Limb (tissue), 2 donors: Measurements from ENCODE around the gene HDAC7.
A peak's percentile ranks its signal among the peaks of the same experiment; 100 is the strongest.

Experiments used
- DNase-seq, 2 donors: peaks; one replicate each; pipeline ENCODE4 v3.0.0-alpha.2; 2016; ENCODE audit errors: extremely low spot score in 2 of 2

Gene HDAC7

DNA sequence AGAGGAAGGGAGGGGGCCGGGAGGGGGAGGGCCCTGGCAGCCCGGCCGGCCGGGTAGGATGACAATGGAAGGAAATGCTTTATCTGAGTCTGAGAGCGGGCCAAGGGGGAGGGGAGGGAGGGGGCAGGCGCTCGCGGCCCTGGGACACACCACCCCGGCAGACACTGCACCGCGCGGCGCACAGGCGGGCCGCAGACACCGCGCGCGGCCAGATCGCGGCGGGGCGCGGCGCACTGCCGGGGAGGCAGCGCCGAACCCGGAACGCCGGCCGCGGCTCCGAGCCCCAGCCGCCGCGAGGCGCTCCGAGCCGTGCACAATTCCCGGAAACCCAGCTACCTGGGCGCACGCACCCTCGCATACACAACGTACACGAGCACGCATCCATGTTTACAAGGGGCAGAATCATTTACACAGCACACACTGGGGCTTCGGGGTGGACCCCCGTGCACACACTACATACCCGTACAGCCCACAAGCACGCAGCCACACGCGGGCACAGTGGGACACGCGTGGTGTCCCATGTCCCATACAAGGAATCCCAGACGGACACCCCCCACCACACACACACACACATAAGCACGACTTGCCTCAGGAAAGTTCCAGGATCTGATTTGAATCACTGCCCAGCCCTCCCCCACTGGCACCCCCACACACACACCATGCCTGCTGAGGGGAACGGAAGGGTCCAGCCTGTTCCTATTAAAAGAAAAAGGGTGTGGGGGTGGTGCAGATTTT, at the start of gene HDAC7:
HDAC7 (minus strand) TSS at position 8 of the 735 bp plus-strand sequence. CDS start 118 bp downstream, outside the sequence.
- peak; percentile 77 to 89 for DNase-seq

DNA sequence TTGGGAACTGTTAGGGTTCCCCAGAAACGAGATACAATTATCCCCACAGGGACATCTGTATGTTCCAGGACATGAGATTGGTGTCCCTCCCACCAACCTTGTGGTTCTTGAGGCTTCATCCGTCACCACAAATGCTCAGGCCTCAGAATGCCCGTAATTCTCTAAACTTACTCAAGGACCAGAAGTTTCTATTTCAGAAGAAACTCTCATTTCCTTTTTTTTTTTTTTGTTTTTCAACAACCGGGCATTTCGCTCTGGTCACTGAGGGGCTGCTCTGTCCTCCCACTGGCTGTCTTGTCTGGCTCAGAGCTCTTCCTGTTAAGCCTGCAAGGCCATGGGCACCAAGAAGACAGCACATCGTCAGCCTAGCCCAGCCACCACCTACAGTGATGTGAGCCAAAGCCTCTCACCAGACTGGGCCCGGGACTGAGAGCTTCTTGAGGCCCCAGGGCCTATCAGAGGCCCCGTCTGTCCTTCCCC, 48.9 kb upstream of the HDAC7 start:
- no peak for DNase-seq

DNA sequence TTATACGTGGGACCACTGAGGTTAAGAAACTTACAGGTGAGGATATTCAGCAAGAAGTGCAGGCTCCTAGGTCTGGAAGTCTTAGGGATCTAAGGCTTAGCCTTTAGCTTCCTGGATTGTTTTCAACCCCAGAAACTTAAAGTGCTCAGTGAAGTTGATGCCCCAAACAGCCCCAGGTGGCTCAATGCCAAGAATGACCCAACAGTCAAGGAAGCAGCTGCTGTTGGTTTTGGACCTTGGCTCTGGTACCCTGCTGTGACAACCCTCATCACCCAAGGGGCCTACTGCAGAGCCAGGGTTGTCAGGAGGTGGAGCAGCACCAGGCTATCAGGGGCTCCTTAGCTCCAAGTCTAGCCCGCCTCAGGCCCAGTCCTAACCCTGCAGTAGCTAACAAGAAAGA, 48.3 kb upstream of the HDAC7 start:
- no peak for DNase-seq

DNA sequence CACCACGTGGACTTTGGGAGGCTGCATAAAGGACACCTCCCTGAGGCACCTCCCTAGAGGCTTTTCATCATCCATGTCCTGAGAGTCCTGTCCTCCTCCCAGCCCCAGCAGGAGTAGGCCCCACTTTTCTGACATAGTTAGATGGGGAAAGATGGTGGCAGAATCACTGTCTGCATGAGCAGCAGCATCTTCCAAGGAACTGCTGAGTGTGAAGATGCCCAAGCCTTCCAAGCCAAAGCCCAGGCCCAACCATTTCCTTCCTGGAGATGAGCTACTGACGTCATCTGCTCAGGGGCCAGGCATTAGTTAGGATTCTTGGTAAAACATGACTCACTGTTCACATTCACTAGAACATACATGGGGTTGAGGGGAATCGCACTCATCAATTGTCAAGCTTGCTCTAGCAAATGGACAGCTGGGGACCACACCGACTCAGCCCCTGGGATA, 47.8 kb upstream of the HDAC7 start:
- no peak for DNase-seq

DNA sequence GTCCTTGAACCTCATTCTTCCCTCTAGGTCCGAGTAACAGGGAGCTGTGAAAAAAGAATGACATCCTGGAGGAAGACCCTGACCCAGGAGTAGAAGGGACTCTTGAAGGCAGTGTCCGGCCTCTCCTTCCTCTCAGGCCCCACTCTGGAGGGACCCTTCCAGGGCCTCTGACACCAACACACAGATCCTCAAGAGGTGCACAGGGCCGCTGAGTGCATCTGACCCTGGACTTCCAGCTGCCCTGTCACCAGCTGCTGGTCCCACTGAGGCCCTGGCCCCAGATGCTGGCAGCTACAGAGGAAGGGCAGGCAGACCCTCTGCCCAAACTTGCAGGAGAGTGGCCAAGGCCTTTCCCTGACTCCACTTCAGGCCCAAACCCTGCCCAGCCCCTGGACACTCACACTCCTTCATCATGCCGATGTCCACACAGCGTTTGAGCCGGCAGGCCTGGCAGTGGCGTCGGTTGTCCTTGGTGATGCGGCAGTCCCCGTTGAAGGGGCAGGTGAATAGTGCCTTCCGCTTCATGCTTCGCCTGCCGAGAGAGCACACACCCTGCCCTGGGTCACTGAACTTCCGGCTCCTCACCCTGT, 45.0 kb upstream of the HDAC7 start:
- DNase-seq: no peak

DNA sequence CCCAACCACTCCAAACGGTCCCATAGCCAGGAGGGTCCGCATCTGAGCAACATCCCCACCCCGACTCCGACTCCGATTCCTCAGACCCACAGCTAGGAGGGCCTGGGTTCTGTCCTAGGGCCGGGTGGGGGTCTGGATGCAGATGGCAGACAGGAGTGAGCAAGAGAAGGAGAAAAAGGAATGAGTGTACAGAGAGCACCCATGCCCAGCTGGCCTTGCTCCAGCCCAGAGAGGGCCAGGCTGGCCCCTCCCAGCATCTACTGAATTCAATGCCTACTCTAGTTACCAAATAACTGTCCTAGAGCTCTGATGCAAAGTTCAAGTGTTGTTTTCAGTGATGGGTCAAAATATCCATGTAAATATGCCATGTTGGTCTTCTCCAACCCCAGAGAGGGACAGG, 44.3 kb upstream of the HDAC7 start:
- no peak for DNase-seq

DNA sequence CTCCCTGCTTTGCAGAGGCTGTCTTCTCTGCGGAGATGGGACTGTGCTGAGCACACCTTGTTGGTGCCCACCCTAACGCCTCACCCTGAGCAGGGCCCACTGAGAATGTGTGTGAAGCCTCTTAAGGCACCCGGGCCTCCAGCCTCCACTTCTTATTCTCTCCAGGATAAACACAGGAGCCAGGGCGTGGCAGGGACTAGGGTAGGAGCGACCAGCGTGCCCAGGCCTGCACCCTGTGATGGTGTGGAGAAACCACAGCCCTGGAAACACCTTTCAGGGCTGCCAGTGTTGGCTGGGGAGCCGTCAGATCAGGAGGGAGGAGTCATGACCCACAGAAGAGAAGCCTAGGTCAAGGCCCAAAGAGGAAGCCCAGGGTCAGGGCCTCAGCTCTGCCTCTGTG, 43.8 kb upstream of the HDAC7 start:
- DNase-seq: no peak

DNA sequence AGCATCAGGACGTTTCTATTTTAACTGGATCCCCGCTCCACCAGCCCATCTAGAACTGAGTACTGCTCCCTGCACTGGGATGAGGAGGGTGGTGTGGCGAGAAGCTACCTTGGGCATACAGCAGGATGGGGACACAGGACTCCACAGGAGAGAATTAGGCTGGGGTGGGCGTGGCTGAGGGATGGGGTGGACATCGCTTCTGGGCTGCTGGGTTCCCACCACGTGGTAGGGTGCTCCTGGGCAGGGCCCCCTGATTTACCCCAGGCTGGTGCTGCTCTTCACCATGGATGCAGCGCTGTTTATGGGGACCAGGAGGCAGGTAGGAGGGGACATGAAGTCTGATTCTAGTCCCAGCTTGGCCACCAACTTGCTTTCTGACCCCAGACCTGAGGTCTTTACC, 43.2 kb upstream of the HDAC7 start:
- DNase-seq: no peak

DNA sequence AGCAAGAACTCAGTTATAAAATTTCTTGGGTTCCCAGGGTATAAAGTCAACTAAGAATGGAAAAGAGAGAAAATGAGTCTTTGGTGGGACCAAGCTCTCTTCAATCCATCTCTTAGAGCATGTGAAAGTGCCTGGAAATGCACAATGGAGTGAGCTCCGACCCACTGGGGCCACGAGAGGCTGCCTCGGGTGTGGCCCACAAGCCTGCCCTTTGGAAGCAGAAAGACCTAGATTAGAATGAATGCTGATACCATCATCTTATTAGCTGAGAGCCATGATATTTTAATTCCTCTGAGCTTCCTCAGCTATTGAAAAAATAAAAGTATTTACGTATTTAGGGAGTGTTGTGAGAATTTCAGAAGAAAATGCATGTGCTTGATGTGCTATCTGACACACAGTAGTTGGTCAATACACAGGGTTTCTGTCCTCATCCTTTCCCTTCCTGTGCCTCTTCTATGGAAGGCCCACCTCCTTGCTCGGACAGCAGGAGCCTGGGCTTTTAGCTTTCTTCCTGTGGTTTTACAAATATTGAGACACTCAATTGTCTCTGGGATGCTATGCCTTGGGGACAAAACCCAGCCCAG, 42.6 kb upstream of the HDAC7 start:
- DNase-seq: no peak

DNA sequence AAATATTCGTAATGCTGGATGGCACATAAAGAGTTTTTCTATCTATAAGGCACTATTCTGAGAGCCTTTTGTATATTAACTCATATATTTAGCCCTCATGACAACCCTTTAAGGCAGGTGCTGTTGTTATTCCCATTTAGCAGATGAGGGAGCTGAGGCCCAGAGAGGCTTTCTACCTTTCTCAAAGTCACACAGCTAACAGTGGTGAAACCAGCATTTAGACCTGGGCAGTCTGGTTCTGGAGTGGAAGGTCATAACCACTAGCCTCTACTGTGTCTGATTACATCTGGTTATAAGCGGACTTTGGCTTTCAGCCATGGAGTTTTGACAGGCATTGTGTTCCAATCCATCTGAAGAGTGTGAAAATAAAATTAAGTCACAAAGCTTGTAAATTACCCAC, 41.2 kb upstream of the HDAC7 start:
- DNase-seq: no peak

DNA sequence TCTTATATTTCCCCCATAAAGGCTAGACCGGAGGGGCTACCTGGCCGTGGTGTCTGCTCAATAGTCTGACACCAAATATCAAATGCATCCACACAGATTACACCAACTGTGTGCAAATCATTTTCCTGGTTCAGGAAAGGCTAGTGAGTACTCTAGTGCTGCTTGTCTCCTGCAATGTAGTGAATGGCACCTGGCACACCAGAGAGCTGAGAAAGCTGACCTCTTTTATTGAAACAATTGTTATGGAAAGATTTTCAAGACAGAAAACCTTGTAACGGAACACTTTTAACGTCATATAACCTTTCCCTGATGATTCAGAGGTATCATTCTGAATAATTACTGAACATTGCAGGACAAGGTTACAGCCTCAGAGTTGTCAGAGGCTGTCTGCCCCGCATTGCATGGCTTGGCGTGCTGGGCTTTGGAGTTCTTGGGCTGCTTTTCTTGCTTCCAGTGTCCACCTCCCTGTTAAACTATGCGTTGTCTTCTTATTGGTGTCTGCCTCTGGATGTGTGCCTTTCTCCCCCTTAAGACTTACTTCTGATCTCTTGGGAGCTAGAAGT, 40.7 kb upstream of the HDAC7 start:
- DNase-seq: no peak

DNA sequence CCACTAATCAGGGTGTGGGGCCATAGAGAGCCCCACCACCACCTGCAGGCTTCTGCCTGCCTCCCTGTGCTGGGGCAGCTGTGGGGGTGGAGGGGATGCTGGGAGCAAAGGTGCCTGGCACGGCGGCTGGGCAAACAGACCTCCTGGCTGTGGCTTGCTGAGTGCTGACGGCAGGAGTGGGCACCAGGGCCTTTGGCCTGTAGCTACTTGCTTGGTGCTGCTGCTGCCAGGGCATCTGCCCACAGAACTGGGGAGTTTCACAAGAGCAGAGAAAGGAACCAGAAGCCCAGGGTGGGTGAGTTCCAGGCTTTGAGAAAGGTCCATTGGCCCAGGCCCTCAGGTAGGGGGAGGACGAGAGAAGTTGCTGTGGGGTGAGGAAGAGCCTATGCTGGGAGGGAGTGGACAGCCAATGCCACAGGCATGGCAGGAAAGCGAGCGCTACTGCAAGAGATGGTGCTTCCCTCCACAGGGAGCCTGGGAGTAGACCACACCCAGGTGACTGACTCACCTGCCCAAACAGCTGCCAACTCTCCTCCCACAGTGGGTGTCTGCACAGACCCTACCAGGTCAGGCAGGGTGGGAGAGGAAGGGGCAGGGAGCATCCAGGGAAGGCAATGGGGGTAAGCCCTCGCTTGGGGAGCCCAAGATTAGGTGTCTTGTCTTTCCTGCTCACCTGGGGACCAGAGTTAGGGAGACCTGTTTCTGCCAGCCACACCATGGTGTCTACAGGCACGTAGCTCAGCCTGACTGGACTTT, 39.0 kb upstream of the HDAC7 start:
- DNase-seq: no peak

DNA sequence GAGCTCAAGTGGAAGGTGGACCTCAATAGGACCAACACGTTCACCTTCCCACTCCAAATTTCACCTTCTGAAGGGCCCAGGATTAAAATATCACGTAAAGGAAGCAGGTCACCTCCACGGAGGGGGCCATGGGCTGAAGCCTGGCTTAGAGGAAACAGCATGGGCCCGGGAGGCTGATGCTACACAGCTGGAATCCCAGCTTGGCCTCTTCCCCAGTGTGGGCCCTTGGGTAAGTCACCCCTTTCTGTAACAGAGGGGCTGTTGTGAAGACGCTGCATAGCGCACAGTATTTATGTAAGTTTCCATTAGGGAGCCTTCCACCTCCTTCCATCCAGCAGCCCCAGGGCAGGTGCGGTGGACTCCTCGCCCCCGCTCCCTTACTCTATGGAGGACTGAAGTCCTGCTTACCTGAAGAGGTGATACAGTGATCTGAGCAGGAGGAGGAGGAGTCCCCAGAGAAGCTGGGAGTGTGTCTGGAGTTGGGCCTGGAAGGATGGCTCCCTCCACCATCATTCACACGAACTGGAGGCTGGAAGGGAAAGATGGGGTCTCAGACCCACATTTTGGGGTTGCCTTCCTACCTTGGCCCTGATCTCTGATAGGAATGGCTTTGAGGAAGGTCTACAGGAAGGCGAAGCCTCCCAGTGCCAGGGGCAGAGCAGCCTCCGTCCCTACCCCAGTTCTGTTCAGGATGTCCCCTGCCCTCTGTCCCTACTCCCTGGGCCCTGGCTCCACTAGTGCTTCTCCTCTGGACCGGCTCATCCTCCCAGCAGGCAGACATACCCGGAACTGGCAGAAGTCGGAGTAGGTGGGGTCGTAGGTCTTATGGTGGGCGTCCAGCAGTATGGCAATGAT, 37.2 kb upstream of the HDAC7 start:
- DNase-seq: no peak

DNA sequence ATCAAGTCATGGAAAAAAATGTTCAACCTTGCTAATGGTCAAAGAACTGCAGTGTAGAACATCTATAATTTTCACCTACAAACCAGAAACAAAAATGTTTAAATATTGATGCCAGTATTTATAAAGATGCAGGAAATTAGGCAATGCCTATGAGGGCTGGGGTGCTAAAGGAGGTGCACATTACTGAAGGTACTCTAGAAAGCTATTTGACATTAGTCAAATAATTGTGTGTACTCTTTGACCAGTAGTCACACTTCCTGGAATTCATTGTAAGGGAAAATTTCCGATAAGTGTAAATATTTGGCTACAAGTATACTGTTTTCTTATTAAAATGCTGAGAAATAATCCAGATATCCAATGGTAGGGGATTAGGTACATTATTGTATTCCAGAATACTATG, 36.4 kb upstream of the HDAC7 start:
- DNase-seq: no peak

DNA sequence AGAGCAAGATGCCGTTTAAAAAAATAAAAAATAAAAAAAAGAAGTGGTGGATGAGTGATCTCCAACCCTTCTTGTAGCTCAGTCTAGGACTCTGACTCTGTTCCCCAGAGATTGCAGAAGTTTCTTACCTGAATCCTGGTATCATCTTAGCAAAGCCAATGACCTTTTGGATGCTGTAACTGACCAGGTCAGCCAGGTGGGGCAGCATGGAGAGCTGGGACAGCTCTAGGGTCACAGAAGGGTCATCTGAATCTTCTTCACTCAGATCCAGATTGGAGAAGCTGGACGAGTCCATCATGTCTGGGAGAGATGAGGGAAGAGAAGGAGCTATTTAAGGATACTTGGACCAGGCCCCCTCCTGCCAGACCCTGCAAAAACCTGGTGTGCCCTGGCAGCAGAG, 35.8 kb upstream of the HDAC7 start:
- DNase-seq: no peak

DNA sequence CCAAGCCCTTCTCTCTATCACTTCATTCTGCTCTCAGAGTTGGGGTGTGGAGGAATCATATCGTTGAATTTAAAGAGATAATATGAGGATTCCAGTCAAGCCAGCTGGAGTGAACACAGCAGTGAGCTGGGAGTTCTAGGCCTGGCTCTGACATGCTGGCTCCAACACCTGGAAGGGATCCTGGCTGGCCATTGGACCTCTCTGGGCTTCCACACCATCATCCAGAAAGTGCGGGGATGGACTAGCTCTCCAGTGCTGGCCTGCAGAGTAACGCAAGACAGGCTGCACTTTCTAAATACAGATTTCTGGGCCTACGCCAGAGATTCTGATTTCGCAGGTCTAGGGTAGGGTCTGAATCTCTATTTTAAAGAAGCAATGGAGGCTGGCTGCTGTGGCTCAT, 34.8 kb upstream of the HDAC7 start:
- DNase-seq: no peak

DNA sequence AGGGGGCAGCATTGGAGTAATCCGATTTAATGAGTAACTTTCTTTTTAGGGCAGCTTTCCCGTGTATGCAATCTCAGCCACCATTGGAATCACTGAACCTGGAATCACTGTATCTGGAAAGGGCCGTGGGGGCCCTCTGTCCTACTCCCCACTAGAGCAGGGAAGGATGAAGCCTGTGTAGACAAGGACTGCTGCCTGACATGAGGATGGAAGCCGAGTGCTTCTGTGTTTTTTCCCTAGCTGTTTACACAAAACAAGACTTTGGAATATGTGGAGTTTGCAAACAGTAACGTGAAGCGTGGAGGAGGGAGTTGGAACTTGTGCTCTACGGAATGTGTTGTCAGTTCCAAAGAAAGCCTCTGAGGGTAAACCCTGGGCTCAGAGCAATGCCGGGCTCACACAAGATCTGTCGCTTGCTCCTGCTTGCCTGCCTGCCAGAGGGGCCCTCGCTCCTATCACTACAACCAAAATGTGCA, 32.4 kb upstream of the HDAC7 start:
- no peak for DNase-seq

DNA sequence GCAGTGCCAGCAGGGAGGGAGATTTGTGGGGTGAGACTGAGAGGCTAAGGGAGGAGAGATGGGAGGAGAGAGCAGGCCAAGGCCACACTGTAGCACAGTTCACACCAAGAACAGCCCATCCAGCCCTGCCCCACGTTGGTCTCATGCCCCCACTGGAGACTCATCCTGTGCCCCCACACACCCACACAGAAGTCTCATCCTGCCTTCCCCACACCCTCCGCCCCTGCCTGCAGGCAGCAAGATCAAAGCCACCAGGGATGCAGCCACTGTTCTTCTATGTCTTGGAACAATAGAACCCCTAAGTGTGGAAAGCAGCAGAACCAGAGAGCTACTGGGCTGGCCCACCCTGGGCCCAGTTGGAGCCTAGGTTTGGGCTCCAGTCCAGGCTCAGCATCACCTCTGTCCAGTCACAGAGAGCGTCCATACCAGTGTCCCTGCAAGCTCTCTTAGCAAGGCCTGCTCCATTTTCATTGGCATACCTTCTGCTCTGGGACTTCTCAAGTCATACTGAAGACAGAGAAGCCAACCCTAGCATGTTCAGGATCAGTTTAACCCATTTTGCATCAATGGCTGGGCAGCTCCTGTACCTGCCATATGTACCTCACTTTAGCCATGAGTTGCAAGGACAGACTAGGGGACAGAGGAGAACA, 31.7 kb upstream of the HDAC7 start:
- DNase-seq: no peak

DNA sequence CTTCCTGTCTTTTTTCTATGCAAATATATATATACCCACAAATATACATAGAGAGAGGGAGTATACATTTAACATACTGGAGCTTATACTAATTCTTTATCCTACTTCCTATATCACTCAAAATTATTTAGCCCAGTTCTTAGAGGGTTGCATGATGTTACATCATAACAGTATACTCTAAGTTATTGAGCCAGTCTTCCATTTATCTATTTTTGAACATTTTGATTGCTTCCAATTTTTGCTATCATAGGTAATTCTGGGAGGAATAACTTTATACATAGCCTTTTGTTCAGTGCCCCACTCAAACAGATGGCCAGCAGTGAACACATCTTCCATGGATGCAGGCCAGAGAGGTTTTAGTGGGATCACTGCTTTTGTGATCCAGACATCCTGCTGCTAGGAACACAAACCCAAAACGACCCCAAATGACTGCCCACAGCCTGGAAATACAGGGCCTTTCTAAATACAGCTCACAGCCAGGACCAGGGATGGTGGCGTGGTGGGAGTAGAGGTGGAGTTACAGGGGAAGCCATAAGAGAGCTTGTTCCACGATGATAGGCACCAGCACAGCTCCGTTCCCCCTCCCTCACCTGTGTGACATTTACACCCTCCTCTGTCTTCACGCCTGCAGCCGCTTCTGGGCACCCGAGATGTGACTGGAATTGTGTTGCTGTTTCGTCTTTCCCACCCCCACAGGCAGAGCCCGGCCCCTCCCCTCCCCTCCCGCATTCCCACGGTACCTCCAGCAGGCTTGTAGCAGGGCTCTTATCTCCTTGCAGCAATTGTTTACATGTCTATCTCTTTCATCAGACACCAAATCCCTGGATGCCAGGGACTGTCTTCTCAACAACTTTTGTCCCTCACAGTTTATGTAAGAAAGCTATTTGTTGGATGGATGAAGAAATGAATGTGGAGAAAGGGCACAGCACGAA, 30.7 kb upstream of the HDAC7 start:
- DNase-seq: no peak
